Embryonic facial prominence (tissue), 1 donor: ENCODE data around the gene PTBP3.

Source experiments
- DNase-seq: peaks from one replicate; pipeline ENCODE4 v3.0.0-alpha.2; 2016; ENCODE audit errors: extremely low spot score

The PTBP3 gene

GRCh38 chr9:112169368-112169767 lies 164.1 kb downstream of the PTBP3 start:
- no peak for DNase-seq

- DNase-seq: no peak
These were observed 165.2 kb downstream of the PTBP3 start for GRCh38 chr9:112168197-112168596.
